SIG-M5 treated with dmso at 0.1 percent for 504 hours (cell line): ENCODE measurements around the gene SMCO3.

Experiments
- DNase-seq: peaks from one replicate; lab custom pipeline; 2025; ENCODE audit not compliant: unreplicated experiment; lab: John Stamatoyannopoulos, UW

SMCO3 gene

GRCh38 chr12:14814014-14814413 lies at the start of gene SMCO3:
Gene SMCO3 (minus strand): TSS chr12:14814182. CDS start chr12:14806680, 7,502 bp downstream.
- no peak for DNase-seq

- no peak for DNase-seq
These were observed 46.5 kb upstream of the SMCO3 start for GRCh38 chr12:14860490-14860889.

- DNase-seq = no peak
These were observed 44.5 kb upstream of the SMCO3 start for GRCh38 chr12:14858513-14858912.

DNA sequence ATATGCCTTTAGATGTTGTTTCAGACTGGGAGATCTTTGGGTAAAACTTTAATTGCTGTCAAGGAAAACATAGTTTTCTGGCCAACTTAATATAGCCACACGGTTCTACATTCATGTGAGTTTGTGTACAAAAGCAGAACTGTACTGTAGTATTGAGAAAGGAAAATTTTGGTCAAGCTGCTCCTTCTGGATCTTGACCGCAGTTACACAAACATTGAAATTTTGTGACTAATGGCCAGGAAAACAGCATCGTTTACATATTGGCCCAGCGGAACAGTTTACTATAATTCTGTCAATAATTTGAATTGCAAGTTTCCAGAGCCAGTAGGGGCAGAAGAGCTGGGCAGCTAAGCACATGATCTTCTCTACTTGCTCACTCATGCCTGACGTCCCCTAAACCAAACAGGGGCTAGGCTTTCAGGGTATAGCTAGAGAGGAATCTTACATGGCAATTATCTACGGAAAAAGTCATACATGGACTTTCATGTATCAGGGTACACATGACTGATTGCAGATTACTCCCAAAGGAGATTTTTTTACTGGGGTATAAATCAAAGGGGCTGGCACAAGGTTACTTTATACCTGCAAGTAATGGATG lies 40.7 kb upstream of the SMCO3 start:
- no peak for DNase-seq

DNA sequence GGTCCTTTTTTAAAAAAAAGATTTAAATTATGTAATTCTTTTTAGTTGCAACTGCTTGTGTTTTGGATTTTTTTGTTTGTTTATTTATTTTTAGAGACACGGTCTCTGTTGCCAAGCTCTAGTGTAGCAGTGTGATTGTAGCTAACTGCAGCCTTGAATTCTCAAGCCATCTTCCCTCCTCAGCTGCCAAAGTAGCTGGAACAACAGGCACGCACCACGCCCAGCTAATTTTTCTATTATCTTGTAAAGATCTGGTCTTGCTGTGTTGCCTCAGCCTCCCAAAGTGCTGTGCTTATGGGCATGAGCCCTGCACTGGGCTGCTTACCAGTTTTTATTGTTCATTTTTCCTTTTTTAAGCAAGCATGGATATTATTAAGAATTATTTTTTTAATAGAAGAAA lies 40.0 kb upstream of the SMCO3 start:
- DNase-seq = no peak

GRCh38 chr12:14852880-14853279 lies 38.9 kb upstream of the SMCO3 start:
- no peak for DNase-seq

DNA sequence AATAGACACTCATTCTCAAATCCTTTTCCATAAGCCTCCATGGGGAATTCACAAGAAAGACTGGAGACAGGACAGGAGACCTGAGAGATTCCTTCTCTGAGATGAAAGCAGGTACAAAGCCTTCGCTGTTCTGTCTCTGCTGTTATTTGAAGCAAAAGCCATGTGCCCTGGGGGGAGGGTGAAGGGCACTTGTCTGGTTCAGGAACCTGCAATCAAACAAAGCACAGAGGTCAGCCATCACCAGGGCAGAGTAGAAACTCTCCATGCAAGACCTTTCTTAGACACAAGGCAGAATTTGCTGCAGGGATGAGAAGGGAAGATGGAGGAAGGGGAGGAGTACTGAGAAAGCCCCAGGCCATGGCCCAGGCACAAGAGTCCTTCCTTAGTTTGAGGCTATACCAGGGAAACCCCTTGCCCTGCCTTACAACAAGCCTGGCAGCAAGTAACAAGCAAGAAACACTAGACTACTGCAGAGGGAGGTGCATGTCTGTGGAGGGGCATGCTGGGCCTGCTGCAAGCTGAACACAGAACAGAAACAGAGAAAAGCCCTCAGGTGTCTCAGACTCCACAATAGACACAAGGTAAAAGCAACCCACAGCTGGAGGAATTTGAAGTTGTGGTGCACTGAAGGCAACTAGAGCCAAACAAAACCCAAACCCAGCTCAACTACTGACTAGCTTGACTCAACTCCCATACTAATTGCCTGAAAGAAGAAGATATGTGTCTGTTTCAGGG lies 37.1 kb upstream of the SMCO3 start:
- no peak for DNase-seq

GRCh38 chr12:14849661-14850060 lies 35.7 kb upstream of the SMCO3 start:
- no peak for DNase-seq

- no peak for DNase-seq
These were observed 33.0 kb upstream of the SMCO3 start for GRCh38 chr12:14846876-14847580.

GRCh38 chr12:14846042-14846587 lies 32.1 kb upstream of the SMCO3 start:
- peak; percentile 40 for DNase-seq

GRCh38 chr12:14845350-14845750 lies 31.4 kb upstream of the SMCO3 start:
- peak; percentile 68 for DNase-seq

DNA sequence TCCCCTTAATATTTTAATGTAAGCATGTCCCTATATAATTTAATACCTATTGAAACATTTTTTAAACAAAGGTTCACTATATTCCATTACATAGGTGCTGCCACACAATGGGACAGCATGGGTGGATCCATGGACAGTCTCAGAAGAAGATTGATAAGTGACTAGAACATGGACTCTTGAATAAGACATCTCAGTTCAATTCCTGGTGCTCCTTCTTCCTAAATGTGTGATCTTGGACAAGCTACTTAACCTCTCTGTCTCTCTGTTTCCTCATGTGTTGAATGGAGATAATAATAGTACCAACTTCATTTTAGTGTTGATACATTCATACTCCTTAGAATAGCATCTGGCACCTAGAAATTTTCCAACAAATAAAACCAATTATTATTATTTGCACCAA lies 30.4 kb upstream of the SMCO3 start:
- no peak for DNase-seq

- DNase-seq = no peak
These were observed 29.5 kb upstream of the SMCO3 start, which contains the start of gene ART4 for GRCh38 chr12:14843425-14843887. Gene ART4 (minus strand): TSS chr12:14843526. CDS start chr12:14843113, 413 bp downstream.

DNA sequence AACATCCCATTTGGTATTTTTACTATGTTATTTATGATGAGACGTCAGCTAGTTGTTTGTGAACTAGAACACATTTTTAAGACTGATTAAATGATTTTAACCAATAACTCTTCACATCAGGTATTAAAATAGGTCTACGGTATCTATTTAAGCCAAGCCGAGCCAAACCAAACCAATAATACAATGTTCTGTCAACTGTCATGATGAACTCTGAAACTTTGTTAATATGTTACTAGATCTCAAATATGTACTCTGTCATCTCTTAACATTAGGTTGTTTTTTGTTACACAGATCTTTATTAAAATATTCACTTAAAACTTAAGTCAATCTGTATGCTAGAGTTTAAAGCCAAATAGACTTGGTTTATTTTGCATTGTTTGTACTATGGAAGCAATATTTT lies 28.3 kb upstream of the SMCO3 start:
- no peak for DNase-seq

DNA sequence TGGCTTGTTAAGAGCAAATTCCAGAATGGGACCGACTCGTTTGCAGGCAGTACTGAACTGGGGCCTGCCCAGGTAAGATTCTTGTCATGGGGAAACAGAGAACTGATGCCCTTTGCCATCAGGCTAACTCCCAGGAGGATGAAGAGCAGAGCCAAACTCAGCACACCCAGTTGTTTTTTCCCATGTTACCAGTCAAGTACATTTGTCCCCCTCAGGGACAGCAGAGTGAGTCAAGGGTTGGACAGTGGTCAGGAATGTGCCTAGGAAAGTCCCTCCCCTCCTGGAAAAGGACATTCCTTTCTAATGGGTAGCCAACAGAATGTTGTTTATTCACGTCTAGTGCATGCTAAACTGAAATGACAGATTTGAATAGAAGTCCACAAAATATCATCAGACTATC lies 27.8 kb upstream of the SMCO3 start:
- no peak for DNase-seq

DNA sequence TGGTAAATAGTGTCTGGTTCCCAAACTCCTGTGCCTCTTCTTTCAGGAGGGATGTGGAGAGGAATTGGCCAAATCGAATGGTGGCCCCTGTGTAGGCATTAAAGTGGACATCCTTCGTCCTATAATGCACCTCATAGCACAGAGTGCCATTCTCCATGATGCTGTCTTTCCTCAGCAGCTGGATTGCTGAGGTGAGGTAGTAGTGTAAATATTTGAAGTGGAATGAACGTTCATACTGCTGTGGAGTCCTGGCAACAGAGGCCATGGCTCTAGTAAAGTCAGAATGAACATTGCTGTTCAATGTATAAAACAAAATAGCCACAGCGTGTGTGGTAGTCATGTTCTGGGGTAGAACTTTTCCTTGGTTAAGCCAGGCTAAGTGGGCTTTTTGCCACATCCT lies 26.6 kb upstream of the SMCO3 start:
- DNase-seq = no peak

DNA sequence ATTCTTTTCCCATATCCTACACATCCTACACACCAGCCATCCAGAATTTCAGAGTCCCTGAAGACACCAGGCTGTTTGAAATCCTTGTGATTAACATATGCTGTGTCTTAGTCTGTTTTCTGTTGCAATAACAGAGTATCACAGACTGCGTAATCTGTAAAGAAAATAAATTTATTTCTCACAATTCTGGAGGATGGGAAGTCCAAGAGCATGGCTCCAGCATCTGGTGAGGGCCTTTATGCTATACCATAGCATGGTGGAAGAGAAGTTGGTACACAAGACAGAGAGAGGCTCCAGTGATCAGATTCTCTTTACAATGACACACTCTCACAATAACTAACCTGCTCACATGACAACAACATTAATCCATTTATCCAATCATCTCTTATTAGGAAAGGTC lies 25.3 kb upstream of the SMCO3 start:
- no peak for DNase-seq

- DNase-seq = no peak
These were observed 22.6 kb upstream of the SMCO3 start for GRCh38 chr12:14836336-14837210.

DNA sequence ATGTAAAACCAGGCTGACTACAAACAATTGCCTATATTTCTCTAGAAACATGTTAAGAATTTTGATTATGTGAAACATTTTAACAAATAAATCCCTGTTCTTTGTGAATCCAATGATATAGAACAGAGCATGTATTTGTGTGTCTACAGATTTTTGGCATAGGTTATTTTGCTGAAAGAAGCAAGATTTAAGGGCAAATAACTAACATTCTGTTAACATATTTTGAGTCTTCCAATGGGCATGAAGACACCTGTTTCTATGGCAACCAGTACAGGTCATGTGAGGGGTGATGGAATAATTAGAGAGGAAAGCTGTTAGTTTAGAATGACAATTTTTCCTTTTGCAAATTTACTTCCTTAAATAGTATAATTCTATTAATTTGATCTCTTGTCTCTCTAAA lies 20.5 kb upstream of the SMCO3 start:
- DNase-seq = no peak

GRCh38 chr12:14833952-14834351 lies 20.0 kb upstream of the SMCO3 start:
- DNase-seq = no peak

GRCh38 chr12:14833336-14833735 lies 19.4 kb upstream of the SMCO3 start:
- no peak for DNase-seq
